Amniotic epithelial cell (primary cell): ENCODE measurements around the gene ATP2C2.
"Not testable (repeated sequence)": the region's sequence is repeated elsewhere in the genome, so short reads cannot be mapped to it uniquely, and the experiment has no call there.

Experiments
- DNase-seq: peaks from one replicate; pipeline ENCODE4 v3.0.0-alpha.2; 2010; ENCODE audit warnings: low read depth

Gene ATP2C2

GRCh38 chr16:84368308-84368996 is at the start of gene ATP2C2:
Gene ATP2C2 (plus strand): TSS chr16:84368538. CDS start chr16:84368616, 78 bp downstream.
- DNase-seq, result no peak

GRCh38 chr16:84319146-84319760 is 49.1 kb upstream of the ATP2C2 start:
- no peak for DNase-seq

- DNase-seq, result no peak
Observed at GRCh38 chr16:84320511-84320910, 47.8 kb upstream of the ATP2C2 start.

- no peak for DNase-seq
Observed at GRCh38 chr16:84321932-84322331, 46.4 kb upstream of the ATP2C2 start.

GRCh38 chr16:84322749-84323148 is 45.6 kb upstream of the ATP2C2 start:
- no peak for DNase-seq

- peak; percentile 11 for DNase-seq
Observed at GRCh38 chr16:84323606-84324005, 44.7 kb upstream of the ATP2C2 start.

GRCh38 chr16:84324434-84325262 is 43.7 kb upstream of the ATP2C2 start:
- DNase-seq, result peak; percentile 16

GRCh38 chr16:84326545-84326944 is 41.8 kb upstream of the ATP2C2 start:
- DNase-seq, result no peak

- no peak for DNase-seq
Observed at GRCh38 chr16:84327926-84328505, 40.3 kb upstream of the ATP2C2 start.

GRCh38 chr16:84329016-84329415 is 39.3 kb upstream of the ATP2C2 start:
- DNase-seq, result no peak

GRCh38 chr16:84329843-84330684 is 38.3 kb upstream of the ATP2C2 start:
- DNase-seq, result no peak

GRCh38 chr16:84330685-84331050 is 37.7 kb upstream of the ATP2C2 start:
- no peak for DNase-seq

- no peak for DNase-seq
Observed at GRCh38 chr16:84331998-84332780, 36.1 kb upstream of the ATP2C2 start.

- no peak for DNase-seq
Observed at GRCh38 chr16:84332975-84333684, 35.2 kb upstream of the ATP2C2 start.

- no peak for DNase-seq
Observed at GRCh38 chr16:84334058-84334457, 34.3 kb upstream of the ATP2C2 start.

- DNase-seq, result no peak
Observed at GRCh38 chr16:84334482-84334881, 33.9 kb upstream of the ATP2C2 start.

GRCh38 chr16:84337236-84337635 is 31.1 kb upstream of the ATP2C2 start:
- not testable (repeated sequence) for DNase-seq

GRCh38 chr16:84339311-84339710 is 29.0 kb upstream of the ATP2C2 start:
- DNase-seq, result no peak

- DNase-seq, result no peak
Observed at GRCh38 chr16:84339766-84340165, 28.6 kb upstream of the ATP2C2 start.

- peak; percentile 41 for DNase-seq
Observed at GRCh38 chr16:84340325-84341040, 27.9 kb upstream of the ATP2C2 start.
